PFSK-1 (cell line): ENCODE results near the gene NUP98.

Source experiments
- FOXP2 ChIP-seq: optimal IDR thresholded peaks from 2 replicates; pipeline ENCODE3; 2011; ENCODE audit warnings: borderline replicate concordance, control low read depth, inconsistent platforms; ENCODE audit not compliant: insufficient read depth; ENCODE audit errors: extremely low read length, extremely low read depth
- POLR2AphosphoS5 ChIP-seq: IDR thresholded peaks from 2 replicates; pipeline ENCODE4 v1.6.1; 2012; ENCODE audit warnings: low read depth, mild to moderate bottlenecking, control low read depth, low read length, moderate library complexity
- REST ChIP-seq, 2 experiments: IDR thresholded peaks; 2 replicates each; pipeline versions ENCODE4 v1.6.1 to v1.8.0; 2011 to 2012; ENCODE audit warnings: low read depth in 2 of 2, low read length in 2 of 2, control low read depth in 1 of 2, inconsistent platforms in 1 of 2, mild to moderate bottlenecking in 1 of 2, moderate library complexity in 1 of 2; ENCODE audit not compliant: insufficient read depth in 1 of 2
- SIN3A ChIP-seq: IDR thresholded peaks from 2 replicates; pipeline ENCODE4 v1.6.1; 2012; ENCODE audit warnings: mild to moderate bottlenecking, low read length, moderate library complexity, borderline replicate concordance; ENCODE audit not compliant: insufficient read depth
- TAF1 ChIP-seq: IDR thresholded peaks from 2 replicates; pipeline ENCODE4 v1.6.1; 2012; ENCODE audit warnings: low read length, control low read depth, borderline replicate concordance; ENCODE audit not compliant: insufficient read depth

The NUP98 gene

GRCh38 chr11:3830088-3830487, 32.7 kb upstream of the NUP98 start:
- TF ChIP-seq TAF1 (no peak), FOXP2 (no peak), SIN3A (no peak), REST (IDR thresholded peaks at IDR 0.05; ENCODE audit: insufficient read depth in 1 of 2, low read depth in 2 of 2, low read length in 2 of 2) (no peak), POLR2AphosphoS5 (no peak)

- TF ChIP-seq POLR2AphosphoS5 (no peak), TAF1 (no peak), SIN3A (no peak), REST (IDR thresholded peaks at IDR 0.05; ENCODE audit: insufficient read depth in 1 of 2, low read depth in 2 of 2, low read length in 2 of 2) (no peak), FOXP2 (no peak)
These were observed 30.3 kb upstream of the NUP98 start for GRCh38 chr11:3827434-3828186.

GRCh38 chr11:3826721-3827120, 29.4 kb upstream of the NUP98 start:
- TF ChIP-seq REST (IDR thresholded peaks at IDR 0.05; ENCODE audit: insufficient read depth in 1 of 2, low read depth in 2 of 2, low read length in 2 of 2) (no peak), TAF1 (no peak)

GRCh38 chr11:3825473-3826154, 28.3 kb upstream of the NUP98 start:
- TF ChIP-seq REST (IDR thresholded peaks at IDR 0.05; ENCODE audit: insufficient read depth in 1 of 2, low read depth in 2 of 2, low read length in 2 of 2) (no peak), POLR2AphosphoS5 (peak; percentile 39; the same call in 1 of the 2 replicates)
